AG04449 (cell line): ENCODE results near the gene GBF1.

Experiments used
- CTCF ChIA-PET: fragments of 350-600 bp; formaldehyde crosslinking; extraction: SDS; loops from one replicate; lab custom pipeline; 2021; ENCODE audit warnings: antibody characterized with exemption; lab: Yijun Ruan, JAX
- POLR2A ChIA-PET: fragments of 400-600, 350-600 bp; formaldehyde crosslinking; extraction: SDS; loops from one replicate; lab custom pipeline; 2020; ENCODE audit warnings: antibody characterized with exemption, inconsistent platforms; lab: Yijun Ruan, JAX
- DNase-seq: peaks from one replicate; pipeline ENCODE4 v3.0.0-alpha.2; 2010; ENCODE audit warnings: low read depth, low spot score
- H3K4me3 ChIP-seq: 2 replicates; pipeline ENCODE4 v1.5.1; 2011; ENCODE audit warnings: low read depth, mild to moderate bottlenecking, control low read depth, low read length
- CTCF ChIP-seq: IDR thresholded peaks from one replicate; pipeline ENCODE4 v1.5.1; 2011; ENCODE audit warnings: mild to moderate bottlenecking, moderate library complexity, low read length, control low read depth, inconsistent platforms; ENCODE audit not compliant: insufficient read depth; ENCODE audit errors: missing control alignments

GBF1 gene

GRCh38 chr10:102396730-102397151 lies 151.4 kb downstream of the GBF1 start:
- CTCF ChIA-PET = interaction anchor here (0.9 to 16.2 kb wide), 12 partner anchors 9 to 228 kb away, joined by 3 to 407 read pairs (median 20); partner anchors contain the start of genes C10orf95, ELOVL3, FBXL15 and PSD
- H3K4me3 ChIP-seq = peak overlapping the region; percentile 78
- TF ChIP-seq CTCF = no peak
- POLR2A ChIA-PET = no interaction called here
- DNase-seq = no peak

DNA sequence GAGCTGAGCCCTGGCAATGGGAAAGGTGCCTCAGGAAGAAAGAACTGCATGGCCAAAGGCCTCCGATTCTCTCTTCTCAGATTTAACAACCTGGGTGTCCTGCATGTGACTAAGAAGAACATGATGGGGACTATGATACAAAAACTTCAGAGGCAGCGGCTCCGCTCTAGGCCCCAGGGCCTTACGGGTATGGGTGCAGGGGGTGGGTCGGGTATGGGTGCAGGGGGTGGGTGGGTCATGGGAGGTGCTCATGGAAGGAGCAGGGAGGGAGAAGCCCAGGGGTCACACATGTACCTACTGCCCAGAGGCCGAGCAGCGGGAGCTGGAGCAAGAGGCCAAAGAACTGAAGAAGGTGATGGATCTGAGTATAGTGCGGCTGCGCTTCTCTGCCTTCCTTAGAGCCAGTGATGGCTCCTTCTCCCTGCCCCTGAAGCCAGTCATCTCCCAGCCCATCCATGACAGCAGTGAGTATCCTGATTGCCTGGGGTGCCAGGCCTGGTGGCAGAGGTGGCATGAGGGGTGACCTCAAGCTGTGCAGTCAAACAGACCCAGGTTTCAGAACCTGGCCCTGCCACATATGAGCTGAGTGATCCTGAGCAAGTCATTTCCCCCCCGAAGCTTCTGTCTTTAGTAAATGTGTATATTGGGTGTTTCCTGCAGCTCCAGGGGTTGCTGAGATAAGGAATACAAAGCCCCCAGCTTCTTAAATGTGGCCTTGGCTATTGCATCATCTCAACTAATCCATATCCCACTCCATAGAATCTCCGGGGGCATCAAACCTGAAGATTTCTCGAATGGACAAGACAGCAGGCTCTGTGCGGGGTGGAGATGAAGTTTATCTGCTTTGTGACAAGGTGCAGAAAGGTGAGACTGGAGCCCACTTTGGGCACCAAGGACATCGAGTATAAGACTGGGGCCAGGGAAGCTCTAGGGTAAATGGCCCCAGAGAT lies 152.2 kb downstream of the GBF1 start:
- DNase-seq = no peak
- POLR2A ChIA-PET = no interaction called here
- CTCF ChIA-PET = interaction anchor here (0.7 to 16.2 kb wide), 15 partner anchors 7 to 229 kb away, joined by 3 to 407 read pairs (median 14); partner anchors contain the start of genes C10orf95, ELOVL3, FBXL15 and PSD
- H3K4me3 ChIP-seq = no peak overlapping the region
- TF ChIP-seq CTCF = no peak

GRCh38 chr10:102398172-102399020 lies 153.1 kb downstream of the GBF1 start:
- DNase-seq = no peak
- no peak overlapping the region for H3K4me3 ChIP-seq
- POLR2A ChIA-PET = interaction anchor here (0.6 to 1.1 kb wide), 2 partner anchors 19 to 229 kb away, joined by 4 to 5 read pairs; no protein-coding TSS in a partner anchor
- CTCF ChIA-PET = interaction anchor here (0.7 to 16.2 kb wide), 27 partner anchors 8 to 275 kb away, joined by 3 to 407 read pairs (median 6); partner anchors contain the start of genes C10orf95, CUEDC2, ELOVL3 and FBXL15
- TF ChIP-seq CTCF = no peak

DNA sequence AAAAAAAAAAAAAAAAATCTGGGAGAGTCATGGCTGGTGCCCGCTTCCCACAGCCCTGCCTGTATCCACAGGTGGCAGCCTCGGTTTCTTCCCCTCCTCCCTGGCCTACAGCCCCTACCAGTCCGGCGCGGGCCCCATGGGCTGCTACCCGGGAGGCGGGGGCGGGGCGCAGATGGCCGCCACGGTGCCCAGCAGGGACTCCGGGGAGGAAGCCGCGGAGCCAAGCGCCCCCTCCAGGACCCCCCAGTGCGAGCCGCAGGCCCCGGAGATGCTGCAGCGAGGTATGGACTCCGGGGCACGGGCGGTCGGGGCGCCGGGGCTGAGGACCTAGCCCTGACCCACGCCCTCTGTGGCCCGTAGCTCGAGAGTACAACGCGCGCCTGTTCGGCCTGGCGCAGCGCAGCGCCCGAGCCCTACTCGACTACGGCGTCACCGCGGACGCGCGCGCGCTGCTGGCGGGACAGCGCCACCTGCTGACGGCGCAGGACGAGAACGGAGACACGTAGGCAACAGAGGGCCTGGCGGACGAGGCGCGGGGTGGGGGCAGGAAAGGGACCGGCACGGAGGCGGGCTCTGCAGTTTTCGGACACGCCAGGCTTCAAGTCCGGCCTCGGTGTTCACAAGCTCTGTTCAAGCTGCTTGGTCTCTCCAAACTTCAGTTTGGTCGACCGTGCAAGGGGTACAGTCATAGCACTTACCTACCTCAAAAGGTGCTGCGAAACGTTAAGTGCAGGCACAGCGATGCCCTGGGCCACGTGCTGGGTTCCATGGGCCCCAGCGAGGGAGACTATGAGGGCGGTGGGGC lies 154.1 kb downstream of the GBF1 start:
- ChIA-PET CTCF (interaction anchor here (0.5 to 16.2 kb wide), 49 partner anchors 8 to 284 kb away, joined by 3 to 407 read pairs (median 4); partner anchors contain the start of genes C10orf95, CUEDC2, ELOVL3 and FBXL15), POLR2A (interaction anchor here (0.5 to 1.1 kb wide), 3 partner anchors 18 to 230 kb away, joined by 4 to 5 read pairs (median 4); partner anchors contain the start of gene CUEDC2)
- peak; percentile 97 for TF ChIP-seq CTCF
- no peak for DNase-seq
- peak overlapping the region; percentile 59 for H3K4me3 ChIP-seq

GRCh38 chr10:102400076-102400475 lies 154.7 kb downstream of the GBF1 start:
- no peak for DNase-seq
- no peak overlapping the region for H3K4me3 ChIP-seq
- TF ChIP-seq CTCF = no peak
- ChIA-PET CTCF (interaction anchor here (0.6 to 16.2 kb wide), 40 partner anchors 10 to 285 kb away, joined by 3 to 407 read pairs (median 5); partner anchors contain the start of genes C10orf95, CUEDC2, ELOVL3 and FBXL15), POLR2A (interaction anchor here (0.5 to 1.1 kb wide), 2 partner anchors 32 to 230 kb away, joined by 4 to 5 read pairs; partner anchors contain the start of gene CUEDC2)
